ENCODE results near the gene TSEN54. TPM values are rescaled to one million over a fixed set of nuclear protein-coding genes. Genes with fewer than 3 reads are reported as not detected.

The TSEN54 gene
- total RNA-seq, 4 donors from 2014 or later, result 9.4 to 33.3 (median 14.9) TPM

- no peak for ATAC-seq (ENCODE audit: low FRiP score)
Measured at GRCh38 chr17:75481194-75482068, 34.9 kb upstream of the TSEN54 start.

GRCh38 chr17:75482098-75482942 is 34.0 kb upstream of the TSEN54 start:
- TF ChIP-seq, protein P1, sequence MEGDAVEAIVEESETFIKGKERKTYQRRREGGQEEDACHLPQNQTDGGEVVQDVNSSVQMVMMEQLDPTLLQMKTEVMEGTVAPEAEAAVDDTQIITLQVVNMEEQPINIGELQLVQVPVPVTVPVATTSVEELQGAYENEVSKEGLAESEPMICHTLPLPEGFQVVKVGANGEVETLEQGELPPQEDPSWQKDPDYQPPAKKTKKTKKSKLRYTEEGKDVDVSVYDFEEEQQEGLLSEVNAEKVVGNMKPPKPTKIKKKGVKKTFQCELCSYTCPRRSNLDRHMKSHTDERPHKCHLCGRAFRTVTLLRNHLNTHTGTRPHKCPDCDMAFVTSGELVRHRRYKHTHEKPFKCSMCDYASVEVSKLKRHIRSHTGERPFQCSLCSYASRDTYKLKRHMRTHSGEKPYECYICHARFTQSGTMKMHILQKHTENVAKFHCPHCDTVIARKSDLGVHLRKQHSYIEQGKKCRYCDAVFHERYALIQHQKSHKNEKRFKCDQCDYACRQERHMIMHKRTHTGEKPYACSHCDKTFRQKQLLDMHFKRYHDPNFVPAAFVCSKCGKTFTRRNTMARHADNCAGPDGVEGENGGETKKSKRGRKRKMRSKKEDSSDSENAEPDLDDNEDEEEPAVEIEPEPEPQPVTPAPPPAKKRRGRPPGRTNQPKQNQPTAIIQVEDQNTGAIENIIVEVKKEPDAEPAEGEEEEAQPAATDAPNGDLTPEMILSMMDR (IDR thresholded peaks at IDR 0.05), result no peak
- DNase-seq (ENCODE audit: low spot score) (no peak), ATAC-seq (ENCODE audit: low FRiP score) (no peak)

More at GRCh38 chr17:75481194-75482068, 34.9 kb upstream of the TSEN54 start:
- TF ChIP-seq, protein P1 (IDR thresholded peaks at IDR 0.05), result no peak
- no peak for DNase-seq (ENCODE audit: low spot score)

DNA sequence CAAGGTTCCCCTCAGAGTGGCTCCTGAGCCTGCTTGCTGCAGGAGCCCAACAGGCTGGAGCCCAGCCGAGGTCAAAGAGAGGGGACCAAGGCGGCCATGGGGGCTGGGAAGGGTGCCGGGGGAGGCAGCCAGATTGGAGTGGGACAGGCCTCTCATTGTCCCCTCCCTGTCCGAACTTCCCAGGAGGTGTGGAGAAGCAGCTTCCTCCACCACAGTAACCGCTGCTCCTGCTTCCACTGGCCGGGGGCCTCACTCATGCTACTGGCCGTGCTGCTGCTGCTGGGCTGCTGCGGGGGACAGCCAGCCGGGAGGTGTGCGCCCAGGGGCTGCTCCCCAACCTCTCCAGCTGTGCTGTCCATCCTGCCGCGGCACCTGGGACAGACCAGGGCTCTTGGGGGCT is 30.6 kb upstream of the TSEN54 start:
- ATAC-seq (ENCODE audit: low FRiP score) (no peak), DNase-seq (ENCODE audit: low spot score) (no peak)
- TF ChIP-seq, protein P1 (IDR thresholded peaks at IDR 0.05), result no peak

DNA sequence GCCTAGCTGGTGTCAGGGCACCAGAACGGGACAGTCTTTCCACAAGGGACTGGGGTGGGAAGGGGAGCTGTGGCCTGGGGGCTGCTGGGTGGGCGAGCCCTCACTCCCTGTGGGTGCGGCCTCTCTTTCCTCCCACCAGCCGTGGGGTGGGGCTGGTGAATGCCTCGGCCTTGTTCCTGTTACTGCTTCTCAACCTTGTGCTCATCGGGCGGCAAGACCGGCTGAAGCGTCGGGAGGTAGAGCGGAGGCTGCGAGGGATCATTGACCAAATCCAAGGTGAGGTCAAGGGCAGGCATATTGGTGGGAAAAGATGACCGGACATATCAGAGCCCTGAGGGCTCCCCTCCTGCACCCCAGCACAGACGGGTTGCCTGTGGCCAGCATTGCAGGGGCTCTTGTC is 30.2 kb upstream of the TSEN54 start:
- DNase-seq (ENCODE audit: low spot score) (no peak), ATAC-seq (ENCODE audit: low FRiP score) (no peak)
- TF ChIP-seq, protein P1 (IDR thresholded peaks at IDR 0.05), result no peak

DNA sequence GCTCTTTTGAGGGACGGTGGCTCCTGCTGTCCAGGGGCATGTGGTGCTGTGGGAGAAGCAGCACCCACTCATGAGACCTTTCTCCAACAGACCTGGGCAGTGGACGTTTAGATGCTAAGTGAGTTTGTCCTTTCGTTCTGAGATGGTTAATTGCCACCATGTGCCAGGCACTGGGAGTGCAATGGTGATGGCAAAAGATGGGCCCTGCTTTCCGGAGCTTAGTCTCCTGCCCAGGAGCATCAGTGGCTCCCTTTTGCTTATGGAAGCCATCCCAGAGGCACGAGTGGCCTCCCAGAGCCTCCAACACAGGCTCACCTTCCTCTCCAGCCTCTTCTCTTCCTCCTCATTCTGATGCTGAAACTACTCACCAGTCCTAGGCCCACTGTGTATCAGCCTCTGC is 29.4 kb upstream of the TSEN54 start:
- DNase-seq (ENCODE audit: low spot score) (no peak), ATAC-seq (ENCODE audit: low FRiP score) (no peak)
- TF ChIP-seq, protein P1 (IDR thresholded peaks at IDR 0.05), result no peak

GRCh38 chr17:75487351-75488070 is 28.8 kb upstream of the TSEN54 start:
- DNase-seq (ENCODE audit: low spot score), result no peak
- TF ChIP-seq, protein P1 (IDR thresholded peaks at IDR 0.05), result no peak
- ATAC-seq (ENCODE audit: low FRiP score), result no peak
